Stimulated activated CD4-positive, alpha-beta T cell treated with anti-CD3 and anti-CD28 coated beads, Interleukin-12 subunit alpha, Interleukin-12 subunit beta, amount 100 ng/mL, for 4 hours (primary cell): ENCODE measurements around the gene FUT4.
"Not testable (repeated sequence)": the region's sequence is repeated elsewhere in the genome, so short reads cannot be mapped to it uniquely, and the experiment has no call there.

Experiments
- DNase-seq: peaks from one replicate; pipeline ENCODE4 v3.0.0-alpha.2; 2020

FUT4 gene

GRCh38 chr11:94533696-94534630, 9.8 kb upstream of the FUT4 start:
- no peak for DNase-seq

DNA sequence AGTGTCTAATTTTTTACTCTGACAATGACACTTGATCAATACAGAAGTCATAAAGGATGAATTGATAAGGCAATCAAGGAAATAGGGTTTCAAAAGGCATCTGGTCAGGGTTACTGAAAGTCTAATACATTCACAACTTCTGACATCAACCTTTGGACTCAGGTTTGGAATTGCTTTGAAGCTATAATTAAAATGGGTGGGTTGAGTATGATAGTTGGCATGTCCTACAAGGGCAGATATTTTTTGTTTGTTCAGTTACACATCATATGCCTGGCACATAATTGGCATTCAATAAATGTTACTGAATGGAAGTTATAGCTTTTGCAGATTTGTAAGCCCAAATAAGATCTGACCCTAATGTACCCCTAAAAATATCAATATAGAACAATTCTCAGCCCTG, 7.3 kb upstream of the FUT4 start:
- no peak for DNase-seq

- no peak for DNase-seq
These were observed 6.6 kb upstream of the FUT4 start for GRCh38 chr11:94537031-94537600.

DNA sequence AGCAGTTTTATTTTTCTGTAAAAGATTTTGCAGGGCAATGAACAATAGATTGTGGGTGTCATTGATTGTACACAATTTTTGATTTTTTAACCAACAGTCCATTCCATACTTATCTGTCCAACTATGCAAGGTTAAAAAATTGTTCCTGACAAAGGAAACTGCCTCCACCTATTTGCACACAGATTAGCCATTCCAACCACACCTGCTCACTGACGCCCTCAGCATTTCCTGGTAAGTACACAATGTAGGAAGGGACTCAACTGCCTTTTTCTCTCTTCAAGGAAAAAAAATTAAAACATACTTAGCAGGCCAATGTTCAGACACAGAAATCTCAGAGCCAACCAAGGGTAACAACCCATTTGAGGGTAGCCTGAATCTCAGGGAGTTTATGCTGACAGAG, 4.3 kb upstream of the FUT4 start:
- DNase-seq, result no peak

DNA sequence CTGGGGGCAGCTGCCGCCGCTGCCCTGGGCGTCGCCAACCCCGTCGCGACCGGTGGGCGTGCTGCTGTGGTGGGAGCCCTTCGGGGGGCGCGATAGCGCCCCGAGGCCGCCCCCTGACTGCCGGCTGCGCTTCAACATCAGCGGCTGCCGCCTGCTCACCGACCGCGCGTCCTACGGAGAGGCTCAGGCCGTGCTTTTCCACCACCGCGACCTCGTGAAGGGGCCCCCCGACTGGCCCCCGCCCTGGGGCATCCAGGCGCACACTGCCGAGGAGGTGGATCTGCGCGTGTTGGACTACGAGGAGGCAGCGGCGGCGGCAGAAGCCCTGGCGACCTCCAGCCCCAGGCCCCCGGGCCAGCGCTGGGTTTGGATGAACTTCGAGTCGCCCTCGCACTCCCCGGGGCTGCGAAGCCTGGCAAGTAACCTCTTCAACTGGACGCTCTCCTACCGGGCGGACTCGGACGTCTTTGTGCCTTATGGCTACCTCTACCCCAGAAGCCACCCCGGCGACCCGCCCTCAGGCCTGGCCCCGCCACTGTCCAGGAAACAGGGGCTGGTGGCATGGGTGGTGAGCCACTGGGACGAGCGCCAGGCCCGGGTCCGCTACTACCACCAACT, 1.0 kb downstream of the FUT4 start:
- peak; percentile 1 for DNase-seq

- DNase-seq, result no peak
These were observed 1.8 kb downstream of the FUT4 start for GRCh38 chr11:94545264-94546161.

DNA sequence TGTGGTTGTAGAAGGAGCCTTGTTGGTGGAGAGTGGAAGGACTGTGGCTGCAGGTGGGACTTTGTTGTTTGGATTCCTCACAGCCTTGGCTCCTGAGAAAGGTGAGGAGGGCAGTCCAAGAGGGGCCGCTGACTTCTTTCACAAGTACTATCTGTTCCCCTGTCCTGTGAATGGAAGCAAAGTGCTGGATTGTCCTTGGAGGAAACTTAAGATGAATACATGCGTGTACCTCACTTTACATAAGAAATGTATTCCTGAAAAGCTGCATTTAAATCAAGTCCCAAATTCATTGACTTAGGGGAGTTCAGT, 2.4 kb downstream of the FUT4 start:
- no peak for DNase-seq

GRCh38 chr11:94546886-94547285, 3.2 kb downstream of the FUT4 start:
- no peak for DNase-seq

DNA sequence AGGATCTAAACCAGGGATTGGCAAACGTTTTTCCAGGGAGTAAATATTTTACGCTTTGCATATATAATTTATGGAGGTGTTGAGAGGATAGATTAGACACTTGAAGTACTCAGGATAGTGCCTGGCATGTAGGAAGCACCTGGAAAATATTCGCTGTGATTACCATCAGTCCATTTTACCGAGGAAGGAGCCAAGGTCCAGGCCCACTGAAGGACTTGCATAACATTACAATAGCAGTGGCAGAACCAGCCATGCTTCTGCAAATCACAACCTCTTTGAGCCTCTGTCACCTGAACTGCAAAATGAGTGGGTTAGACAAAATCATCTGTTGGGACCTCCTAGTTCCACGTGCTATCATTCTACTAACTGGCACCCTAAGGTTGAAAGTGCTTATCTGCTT, 5.4 kb downstream of the FUT4 start:
- no peak for DNase-seq

DNA sequence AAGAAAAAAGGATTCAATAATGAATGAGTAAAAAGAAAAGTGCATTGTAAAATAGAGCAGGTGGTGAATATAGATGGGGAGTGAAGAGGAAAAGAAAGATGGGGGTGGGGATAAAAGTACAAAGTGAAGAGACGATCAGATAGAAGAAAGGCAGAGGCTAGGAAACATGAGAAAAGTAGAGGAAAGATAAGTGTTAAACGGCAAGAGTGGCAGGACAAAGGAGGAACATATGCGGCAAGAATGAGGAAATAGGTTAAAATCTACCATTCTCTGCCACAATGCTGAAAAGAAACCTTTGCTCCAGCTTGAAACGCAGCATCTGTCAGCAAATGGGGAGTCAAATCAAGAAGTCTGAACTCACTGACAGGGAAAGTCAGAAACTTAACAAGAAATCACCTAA, 6.8 kb downstream of the FUT4 start:
- no peak for DNase-seq

DNA sequence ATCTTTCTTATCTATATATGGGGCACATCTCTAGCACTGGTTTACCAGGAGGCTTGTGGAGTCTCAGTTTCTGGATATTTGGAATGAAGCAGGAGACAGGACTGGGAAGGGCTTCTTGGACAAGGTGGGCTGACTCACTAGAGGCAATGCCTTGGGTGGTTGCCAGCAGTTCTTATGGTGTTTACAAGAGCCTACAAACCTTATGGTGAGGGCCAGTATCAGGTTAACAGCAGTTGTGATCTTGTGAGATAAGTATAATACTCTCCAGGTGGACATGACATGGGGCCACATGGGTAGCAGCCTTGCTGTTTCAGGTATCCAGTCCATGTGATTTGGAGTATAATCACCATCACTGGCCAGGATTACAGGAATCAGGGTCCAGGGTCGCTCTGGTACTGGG, 10.2 kb downstream of the FUT4 start:
- no peak for DNase-seq

DNA sequence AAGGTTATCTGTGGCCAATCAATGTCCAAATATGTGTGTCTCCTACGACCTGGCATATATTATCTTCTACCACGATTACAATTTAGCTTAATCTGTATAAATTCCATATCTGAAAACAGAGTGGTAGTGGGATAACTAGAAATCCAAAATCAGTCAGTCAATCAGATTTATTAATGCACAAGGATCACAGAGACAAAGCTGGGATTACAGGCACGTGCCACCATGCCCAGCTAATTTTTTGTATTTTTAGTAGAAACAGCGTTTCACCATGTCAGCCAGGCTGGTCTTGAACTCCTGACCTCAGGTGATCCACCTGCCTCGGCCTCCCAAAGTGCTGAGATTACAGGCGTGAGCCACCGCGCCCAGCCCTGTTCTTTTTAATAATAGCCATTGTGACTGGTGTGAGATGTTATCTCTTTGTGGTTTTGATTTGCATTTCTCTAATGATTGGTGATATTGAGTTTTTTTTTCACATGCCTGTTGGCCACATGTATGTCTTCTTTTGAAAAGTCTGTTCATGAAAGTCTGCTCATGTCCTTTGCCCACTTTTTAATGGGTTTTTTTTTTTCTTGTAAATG, 12.1 kb downstream of the FUT4 start:
- not testable (repeated sequence) for DNase-seq

- DNase-seq, result no peak
These were observed 13.7 kb downstream of the FUT4 start for GRCh38 chr11:94557421-94557820.

DNA sequence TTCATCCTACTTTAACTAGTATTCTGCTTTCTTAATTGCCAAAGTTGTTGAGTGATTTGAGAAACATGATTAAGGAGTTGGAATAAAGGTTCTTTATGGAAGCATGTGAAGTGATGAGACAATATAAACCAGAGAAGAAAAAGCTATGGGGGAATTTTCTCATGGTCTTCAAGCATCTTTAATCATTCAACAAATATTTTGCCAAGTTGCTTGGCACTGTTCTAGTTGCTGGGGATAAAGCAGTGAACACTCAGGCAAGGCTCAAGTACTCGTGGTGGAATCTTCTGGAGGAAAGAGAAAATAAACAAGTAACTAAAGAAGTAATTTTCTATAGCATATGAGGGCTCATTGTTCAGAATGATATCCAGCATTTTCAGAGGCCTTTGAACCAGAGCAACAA, 14.3 kb downstream of the FUT4 start:
- DNase-seq, result no peak

GRCh38 chr11:94558468-94558867, 14.7 kb downstream of the FUT4 start:
- no peak for DNase-seq

DNA sequence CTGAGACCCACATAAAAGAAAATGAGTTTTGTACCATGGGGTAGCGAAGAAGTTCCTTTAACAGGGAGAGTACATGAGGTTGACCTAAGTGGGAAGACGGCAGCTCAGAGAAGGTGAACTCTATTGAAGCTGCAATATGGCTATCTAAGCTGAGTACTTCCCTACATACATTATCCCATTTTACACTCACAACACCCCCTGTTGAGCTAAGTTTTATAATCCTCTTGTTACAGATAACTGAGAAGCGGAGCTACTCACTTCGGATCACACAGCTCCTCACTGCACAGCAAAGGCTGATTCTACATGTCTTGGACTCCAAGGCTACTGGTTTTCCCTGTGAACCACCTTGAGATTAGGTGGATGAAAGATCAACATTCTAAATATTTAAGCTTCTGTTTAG, 15.2 kb downstream of the FUT4 start:
- DNase-seq, result no peak

DNA sequence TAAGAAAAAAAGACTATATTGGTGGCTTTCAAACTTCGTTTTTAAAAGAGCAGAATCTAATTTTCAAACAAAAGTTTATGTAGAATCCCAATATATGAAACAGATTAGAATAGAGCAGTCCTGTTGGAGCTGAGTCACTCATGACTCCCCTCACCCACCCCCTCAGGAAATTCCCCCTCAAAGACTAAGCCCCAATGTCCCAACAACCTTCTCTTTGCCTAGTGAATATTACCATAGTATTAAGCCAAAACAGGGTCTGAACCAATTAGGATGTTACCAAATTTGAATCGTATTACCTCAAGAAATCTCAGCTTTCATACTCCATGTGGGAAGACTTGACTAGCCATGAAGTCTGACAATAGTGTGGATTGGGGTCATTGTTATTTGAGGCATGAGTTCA, 15.6 kb downstream of the FUT4 start:
- DNase-seq, result no peak

- DNase-seq, result no peak
These were observed 17.1 kb downstream of the FUT4 start for GRCh38 chr11:94560834-94561233.

DNA sequence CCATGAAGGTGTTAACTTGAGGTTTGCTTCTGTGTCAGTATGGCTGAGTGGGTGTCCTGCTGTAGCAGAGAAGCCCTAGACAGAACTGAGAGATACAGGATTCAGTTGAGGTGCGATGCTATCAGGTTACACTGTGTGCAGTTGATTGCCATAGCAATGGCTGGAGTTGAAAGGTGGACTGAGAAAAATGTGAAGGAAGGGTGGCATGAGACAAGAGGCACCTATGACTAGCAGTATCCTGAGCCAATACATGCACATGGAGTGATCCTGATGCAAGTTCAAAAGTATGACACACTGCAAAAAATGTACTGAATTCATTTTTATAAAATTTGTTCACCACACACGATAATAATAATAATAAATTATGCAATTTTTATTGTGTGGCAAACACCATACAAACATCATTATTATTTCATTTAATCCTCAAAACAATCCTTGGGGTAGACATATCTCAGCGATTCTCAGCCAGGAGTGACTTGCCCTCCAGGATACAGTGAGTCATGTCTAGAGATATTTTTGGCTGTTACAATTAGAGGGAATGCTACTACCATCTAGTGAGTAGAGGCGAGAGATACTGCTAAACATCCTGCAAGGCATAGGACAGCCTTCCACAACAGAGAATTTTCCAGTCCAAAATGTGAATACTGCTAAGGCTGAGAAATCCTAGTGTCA, 19.6 kb downstream of the FUT4 start:
- DNase-seq, result no peak

GRCh38 chr11:94563848-94564467, 20.2 kb downstream of the FUT4 start:
- DNase-seq, result no peak

DNA sequence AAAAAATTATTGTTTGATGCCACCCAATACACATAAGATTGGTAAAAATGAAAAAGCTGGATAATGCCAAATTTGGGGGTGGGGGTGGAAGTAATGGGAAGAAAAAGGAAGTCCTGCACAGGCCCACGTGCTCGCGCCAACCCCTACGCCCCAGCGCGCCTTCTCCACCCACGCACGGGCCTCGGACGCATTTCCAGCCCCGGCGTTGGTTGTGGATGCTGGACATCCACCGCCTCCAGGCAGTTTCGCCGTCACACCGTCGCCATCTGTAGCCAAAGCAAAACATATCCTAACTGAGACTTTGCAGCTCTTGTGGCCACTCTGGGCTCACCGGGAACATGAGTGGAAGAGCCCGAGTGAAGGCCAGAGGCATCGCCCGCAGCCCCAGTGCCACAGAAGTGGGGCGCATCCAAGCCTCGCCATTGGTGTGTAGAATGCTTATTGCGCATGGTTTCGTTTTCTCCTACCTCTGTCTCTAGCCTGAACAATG, 23.5 kb downstream of the FUT4 start, which contains the start of gene PIWIL4:
Gene PIWIL4, plus strand, starts transcription at position 188 of the 490 bp plus-strand sequence. Its CDS starts 151 bp downstream, at position 339.
- no peak for DNase-seq

DNA sequence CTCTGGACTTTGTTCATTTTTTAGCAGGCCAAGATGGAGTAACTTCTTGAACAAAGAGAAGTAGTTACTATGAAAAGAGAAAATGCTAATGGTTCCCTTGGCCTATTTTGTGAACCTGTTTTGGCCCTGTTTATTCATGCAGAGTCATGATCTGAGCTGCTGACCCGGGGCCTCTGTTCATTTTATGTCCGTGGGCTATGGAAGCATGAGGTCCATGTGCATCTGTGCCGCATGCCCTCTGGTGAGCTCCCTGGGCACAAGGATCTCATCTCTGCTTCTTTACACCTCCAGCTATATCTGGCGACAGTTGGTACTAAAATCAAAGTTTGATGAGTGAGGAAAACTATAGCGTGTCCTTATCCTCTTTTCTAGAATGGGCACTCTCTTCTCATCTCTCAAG, 24.5 kb downstream of the FUT4 start:
- no peak for DNase-seq
